Measurements from ENCODE around the gene RNF220.

- TF ChIP-seq CTCF (IDR thresholded peaks at IDR 0.05) (no peak), POLR2A (IDR thresholded peaks at IDR 0.05) (no peak)
Measured at GRCh38 chr1:44505210-44505993, 100.3 kb downstream of the RNF220 start.
